ENCODE results near the gene GCSAM.

GRCh38 chr3:112130638-112130993 lies 2.4 kb downstream of the GCSAM start:
- TF ChIP-seq ZSCAN20 (CRISPR knock-in tag; IDR thresholded peaks at IDR 0.05) (no peak), BHLHE40 (IDR thresholded peaks at IDR 0.05; ENCODE audit: low read depth, low read length) (no peak), RAD21 (conservative IDR thresholded peaks at IDR 0.05 in 1 of 2, IDR thresholded peaks at IDR 0.05 in 1 of 2) (no peak), CTCF (IDR thresholded peaks at IDR 0.05) (no peak), BCL3 (IDR thresholded peaks at IDR 0.05) (no peak), ZFP36 (IDR thresholded peaks at IDR 0.05; ENCODE audit: borderline replicate concordance, partially characterized antibody) (no peak), ELK1 (IDR thresholded peaks at IDR 0.05; ENCODE audit: low read depth, low read length) (no peak), USF2 (IDR thresholded peaks at IDR 0.05) (no peak), MAX (IDR thresholded peaks at IDR 0.05) (no peak), JUNB (IDR thresholded peaks at IDR 0.05) (no peak), EP300 (IDR thresholded peaks at IDR 0.05) (no peak), RNF2 (IDR thresholded peaks at IDR 0.05; ENCODE audit: borderline replicate concordance, low read depth) (no peak)
